HepG2 (cell line): Measurements from ENCODE around the gene NSMCE1. TPM values are rescaled to one million over a fixed set of nuclear protein-coding genes. Genes with fewer than 3 reads are reported as not detected.
A peak's percentile ranks its signal among the peaks of the same experiment; 100 is the strongest.

Source experiments
- ATAC-seq: fragments of 200-7000 bp; cut with Tn5 transposase; 3 replicates; pipeline ENCODE4 v1.9.1; 2020; ENCODE audit warnings: mild to moderate bottlenecking, moderate library complexity
- BruUV-seq: library from RNA; stranded (reverse); fragments of 400-500 nt; replicated peaks from 2 replicates; lab custom pipeline; 2021; lab: Mats Ljungman, UMichigan
- CTCF ChIA-PET: fragments of 300-600 bp; formaldehyde crosslinking; extraction: SDS; loops from one replicate; lab custom pipeline; 2021; ENCODE audit warnings: low total read pairs, inconsistent platforms, low intra/inter-chr PET ratio; lab: Yijun Ruan, JAX
- POLR2A ChIA-PET: fragments of 350-600 bp; sonication (Branson Sonifier 250); formaldehyde crosslinking; loops from one replicate; lab custom pipeline; 2020; ENCODE audit warnings: antibody characterized with exemption, inconsistent platforms; lab: Yijun Ruan, JAX
- DNase-seq: peaks from one replicate; pipeline ENCODE4 v3.0.0-alpha.2; 2015; ENCODE audit warnings: low spot score
- FAIRE-seq: peaks from 3 replicates; lab custom pipeline; 2011; peaks lifted over from hg19 to GRCh38; lab: Jason Lieb, UNC
- H2AFZ ChIP-seq: one replicate; pipeline ENCODE4 v1.6.1; 2011; ENCODE audit warnings: low read length, inconsistent platforms
- H3K27ac ChIP-seq: fragments of 300-600 bp; 3 replicates; pipeline ENCODE4 v1.8.0; 2011; ENCODE audit warnings: mixed run types, mild to moderate bottlenecking, mixed read lengths, low read length, inconsistent platforms; ENCODE audit not compliant: insufficient read depth; ENCODE audit errors: extremely low read length
- H3K27me3 ChIP-seq, 2 experiments: fragments of 200-600 bp in 1 of 2; 2 replicates in 1 of 2; 3 replicates in 1 of 2; pipeline versions ENCODE4 v1.6.0 to v1.8.0; 2011; ENCODE audit warnings: low read length in 2 of 2, mild to moderate bottlenecking in 2 of 2, moderate library complexity in 2 of 2, inconsistent platforms in 1 of 2; ENCODE audit not compliant: insufficient read depth in 2 of 2, control insufficient read depth in 1 of 2
- H3K36me3 ChIP-seq, 2 experiments: fragments of 200-600 bp in 1 of 2; replicated peaks in 1 of 2; 2 replicates in 1 of 2; 3 replicates in 1 of 2; pipeline versions ENCODE4 v1.5.1 to v1.8.0; 2011; ENCODE audit warnings: low read length in 2 of 2, inconsistent platforms in 1 of 2; ENCODE audit not compliant: insufficient read depth in 2 of 2, control insufficient read depth in 1 of 2
- H3K4me1 ChIP-seq: 2 replicates; pipeline ENCODE4 v1.5.1; 2012; ENCODE audit warnings: low read length, inconsistent platforms; ENCODE audit not compliant: insufficient read depth
- H3K4me2 ChIP-seq: 2 replicates; pipeline ENCODE4 v1.6.0; 2011; ENCODE audit warnings: low read depth, low read length, inconsistent platforms
- H3K4me3 ChIP-seq, 3 experiments: fragments of 200-600 bp in 1 of 3; sonication (generic), shearing (Covaris generic) in 1 of 3; replicated peaks in 1 of 3; 2 replicates each; pipeline ENCODE4 v1.5.1; 2011 to 2016; ENCODE audit warnings: low read length in 3 of 3, inconsistent platforms in 2 of 3, low read depth in 2 of 3, mild to moderate bottlenecking in 2 of 3, control low read depth in 1 of 3, mixed read lengths in 1 of 3; ENCODE audit not compliant: insufficient read depth in 1 of 3
- H3K79me2 ChIP-seq: one replicate; pipeline ENCODE4 v1.6.1; 2011; ENCODE audit warnings: low read length, inconsistent platforms; ENCODE audit not compliant: insufficient read depth
- H3K9ac ChIP-seq: 2 replicates; pipeline ENCODE4 v1.6.0; 2011; ENCODE audit warnings: mild to moderate bottlenecking, low read depth, low read length, inconsistent platforms; ENCODE audit not compliant: insufficient read depth
- H3K9me3 ChIP-seq: 2 replicates; pipeline ENCODE4 v1.5.1; 2012; ENCODE audit warnings: mild to moderate bottlenecking, low read length
- H4K20me1 ChIP-seq: 2 replicates; pipeline ENCODE4 v1.6.0; 2011; ENCODE audit warnings: inconsistent platforms, mild to moderate bottlenecking, low read length, moderate library complexity; ENCODE audit not compliant: insufficient read depth
- CREB1 ChIP-seq, 2 experiments: fragments of 450-650 bp in 1 of 2; IDR thresholded peaks; 2 replicates each; pipeline ENCODE4 v1.6.1; 2016 to 2017; ENCODE audit warnings: control low read depth in 1 of 2, mild to moderate bottlenecking in 1 of 2, missing compliant biosample characterization in 1 of 2, missing genetic modification characterization in 1 of 2
- IRF2 ChIP-seq: IDR thresholded peaks from 2 replicates; pipeline ENCODE4 v1.6.1; 2018; ENCODE audit warnings: missing genetic modification reagents, missing compliant biosample characterization
- NONO ChIP-seq, 2 experiments: fragments of 450-650 bp in 1 of 2; sonication (generic) in 1 of 2; formaldehyde crosslinking in 1 of 2; IDR thresholded peaks in 1 of 2; conservative IDR thresholded peaks in 1 of 2; 2 replicates each; pipeline versions ENCODE4 v1.6.1 to v1.8.0; 2017 to 2022; ENCODE audit warnings: mild to moderate bottlenecking in 1 of 2, missing genetic modification reagents in 1 of 2, moderate library complexity in 1 of 2
- PRDM15 ChIP-seq: sonication (generic); formaldehyde crosslinking; IDR thresholded peaks from 2 replicates; pipeline ENCODE4 v1.4.0; 2020; ENCODE audit warnings: missing genetic modification reagents
- ZFP36 ChIP-seq: fragments of 150-350 bp; IDR thresholded peaks from 2 replicates; pipeline ENCODE4 v1.6.1; 2018; ENCODE audit warnings: borderline replicate concordance, low read length, low read depth; ENCODE audit not compliant: partially characterized antibody
- ZFYVE20 ChIP-seq: sonication (generic); formaldehyde crosslinking; IDR thresholded peaks from 2 replicates; pipeline ENCODE4 v1.8.0; 2023; ENCODE audit warnings: low read depth, mild to moderate bottlenecking, moderate library complexity, missing genetic modification reagents, borderline replicate concordance
- ZNF7 ChIP-seq: IDR thresholded peaks from 2 replicates; pipeline ENCODE4 v1.6.1; 2016; ENCODE audit warnings: missing biosample characterization, missing genetic modification reagents
- WGBS: methylation state at CpG from one replicate; pipeline ENCODE4 v1.1.6; 2017; ENCODE audit warnings: low lambda C conversion rate; 5-methylcytosine and 5-hydroxymethylcytosine counted together
- in situ Hi-C: cut with HindIII; loops from 2 replicates; pipeline ENCODE4 v1.10.0; 2017; ENCODE audit warnings: low pct_unique_long_range_greater_than_20kb; ENCODE audit not compliant: extremely low pct_ligation_motif_present
- intact Hi-C: fragments of 100-400 bp; cut with micrococcal nuclease; formaldehyde crosslinking; loops from one replicate; pipeline ENCODE4 v1.10.0; 2022; ENCODE audit not compliant: unreplicated experiment
- polyA plus RNA-seq, 8 experiments: library from polyadenylated mRNA; depleted of rRNA in 3 of 8; stranded (reverse) in 7 of 8; unstranded in 1 of 8; fragments of >200 nt; fragmentation: Illumina TruSeq in 4 of 8; extraction: Trizol in 4 of 8; gene quantifications; 2 replicates each; pipeline versions ENCODE4 v1.2.1 to v1.2.3, GENCODE V29; 2011 to 2016; ENCODE audit warnings: low read depth in 4 of 8, missing spikeins in 1 of 8, mixed read lengths in 1 of 8; ENCODE audit not compliant: insufficient read depth in 1 of 8
- total RNA-seq, 5 experiments: library from RNA; depleted of rRNA; stranded (reverse); fragments of >200 nt; fragmentation: Illumina TruSeq; extraction: Trizol; gene quantifications; 2 replicates each; pipeline ENCODE4 v1.2.3, GENCODE V29; 2016; ENCODE audit warnings: low read depth in 1 of 5

NSMCE1 gene
- total and polyA plus RNA-seq, 2 of the 13 experiments (the other 11 are each of a cell fraction or from before 2014, with no cell fraction given), result 42.7 to 52.9 TPM

- ATAC-seq (no peak), FAIRE-seq (no peak), DNase-seq (no peak)
- no peaks in the 10 kb centered on the region for H3K79me2 ChIP-seq
- no peak overlapping the region for H2AFZ ChIP-seq
- ChIA-PET CTCF (no interaction called here), POLR2A (no interaction called here)
- in situ Hi-C loops (no loop called here), intact Hi-C loops (no loop called here)
- H4K20me1 ChIP-seq, result no peaks in the 10 kb centered on the region
- H3K4me1 ChIP-seq, result peaks cover 35% of the 10 kb centered on the region
- H3K4me3 ChIP-seq, result no peak overlapping the region
- 66% methylated on average over 1 of the region's 1 CpG for WGBS
- H3K9me3 ChIP-seq, result no peaks in the 10 kb centered on the region
- TF ChIP-seq ZNF7 (CRISPR knock-in tag) (peak; percentile 100), PRDM15 (CRISPR knock-in tag) (no peak), IRF2 (CRISPR knock-in tag) (no peak), ZFP36 (peak; percentile 10)
- H3K36me3 ChIP-seq, result no peaks in the 10 kb centered on the region
- no peak overlapping the region for H3K27ac ChIP-seq
- no peak overlapping the region for H3K4me2 ChIP-seq
- H3K9ac ChIP-seq, result no peak overlapping the region
- peaks cover 1 to 17% of the 10 kb centered on the region in 2 experiments; a peak in 3 of 5 replicates for H3K27me3 ChIP-seq
- BruUV-seq, result no TSS peak
Observed at GRCh38 chr16:27308792-27309191, 40.2 kb upstream of the NSMCE1 start.

GRCh38 chr16:27305839-27306442 lies 37.4 kb upstream of the NSMCE1 start:
- FAIRE-seq (no peak), DNase-seq (no peak), ATAC-seq (no peak)
- ChIA-PET CTCF (no interaction called here), POLR2A (no interaction called here)
- H4K20me1 ChIP-seq, result no peaks in the 10 kb centered on the region
- H3K9ac ChIP-seq, result no peak overlapping the region
- in situ Hi-C loops, result no loop called here
- TF ChIP-seq NONO (IDR thresholded peaks at IDR 0.05) (0 out of 2 replicates have a peak, but pooled peaks have one; percentile 76), NONO (CRISPR knock-in tag; conservative IDR thresholded peaks at IDR 0.05) (no peak), ZFYVE20 (no peak), CREB1 (IDR thresholded peaks at IDR 0.05) (peak; percentile 90), CREB1 (CRISPR knock-in tag; IDR thresholded peaks at IDR 0.05) (no peak)
- H3K79me2 ChIP-seq, result no peaks in the 10 kb centered on the region
- H3K27me3 ChIP-seq, result peaks cover 0 to 8% of the 10 kb centered on the region in 2 experiments; a peak in 3 of 5 replicates
- H3K27ac ChIP-seq, result no peak overlapping the region
- H2AFZ ChIP-seq, result no peak overlapping the region
- no peak overlapping the region for H3K4me3 ChIP-seq
- BruUV-seq, result no TSS peak
- intact Hi-C loops, result no loop called here
- WGBS, result 74% methylated on average over 9 of the region's 9 CpGs
- H3K36me3 ChIP-seq, result no peaks in the 10 kb centered on the region
- H3K9me3 ChIP-seq, result no peaks in the 10 kb centered on the region
- H3K4me2 ChIP-seq, result no peak overlapping the region
- peaks cover 12% of the 10 kb centered on the region for H3K4me1 ChIP-seq
